IMR-90 (cell line): ENCODE results near the gene KPNA2.

ENCODE experiments used
- CEBPB ChIP-seq: IDR thresholded peaks from 2 replicates; pipeline ENCODE4 v1.6.1; 2012; ENCODE audit warnings: low read depth, low read length, improper control_type of control experiment
- CTCF ChIP-seq: conservative IDR thresholded peaks from 2 replicates; pipeline ENCODE4 v1.5.1; 2012; ENCODE audit warnings: mild to moderate bottlenecking, low read depth, low read length, improper control_type of control experiment
- ELK1 ChIP-seq: fragments of 150-350 bp; IDR thresholded peaks from 2 replicates; pipeline ENCODE4 v1.6.1; 2016; ENCODE audit warnings: low read depth, mild to moderate bottlenecking, low read length, moderate library complexity, borderline replicate concordance
- MAZ ChIP-seq: IDR thresholded peaks from 2 replicates; pipeline ENCODE4 v1.6.1; 2012; ENCODE audit warnings: low read depth, mild to moderate bottlenecking, low read length, improper control_type of control experiment, moderate library complexity, borderline replicate concordance
- RAD21 ChIP-seq: IDR thresholded peaks from 2 replicates; pipeline ENCODE4 v1.6.1; 2012; ENCODE audit warnings: low read length, improper control_type of control experiment
- RCOR1 ChIP-seq: IDR thresholded peaks from 2 replicates; pipeline ENCODE4 v1.6.1; 2012; ENCODE audit warnings: mild to moderate bottlenecking, low read length, improper control_type of control experiment; ENCODE audit not compliant: insufficient replicate concordance
- SMC3 ChIP-seq: fragments of 150-350 bp; IDR thresholded peaks from 2 replicates; pipeline ENCODE4 v1.6.1; 2016; ENCODE audit warnings: low read depth, mild to moderate bottlenecking, antibody characterized with exemption, low read length, moderate library complexity

- TF ChIP-seq CTCF (no peak), CEBPB (no peak), MAZ (no peak), RAD21 (no peak), ELK1 (no peak), SMC3 (no peak), RCOR1 (no peak)
Observed at GRCh38 chr17:68053231-68054013, 17.9 kb downstream of the KPNA2 start.
